Liver (tissue), 9 donors: ENCODE data around the gene MCU. TPM values are rescaled to one million over a fixed set of nuclear protein-coding genes. Genes with fewer than 3 reads are reported as not detected.

Source experiments
- DNase-seq: peaks from one replicate; pipeline ENCODE4 v3.0.0-alpha.2; 2017; ENCODE audit warnings: low spot score
- H3K27ac ChIP-seq, 2 donors: one replicate each; pipeline ENCODE4 v1.7.0; 2013; ENCODE audit warnings: inconsistent platforms in 2 of 2, low read length in 2 of 2, control low read depth in 1 of 2, low read depth in 1 of 2, mild to moderate bottlenecking in 1 of 2
- H3K27me3 ChIP-seq, 4 donors: one replicate each; pipeline versions ENCODE4 v1.6.1 to v1.7.0; 2013; ENCODE audit warnings: low read length in 3 of 4, inconsistent platforms in 1 of 4, mild to moderate bottlenecking in 1 of 4, moderate library complexity in 1 of 4; ENCODE audit not compliant: control insufficient read depth in 4 of 4, insufficient read depth in 4 of 4
- H3K36me3 ChIP-seq, 4 donors: one replicate each; pipeline versions ENCODE4 v1.6.1 to v1.7.0; 2013; ENCODE audit warnings: low read length in 3 of 4, mild to moderate bottlenecking in 3 of 4, low read depth in 1 of 4, moderate library complexity in 1 of 4; ENCODE audit not compliant: control insufficient read depth in 4 of 4, insufficient read depth in 3 of 4
- H3K4me1 ChIP-seq, 4 donors: one replicate each; pipeline versions ENCODE4 v1.6.1 to v1.7.0; 2013; ENCODE audit warnings: low read length in 3 of 4, mild to moderate bottlenecking in 3 of 4, moderate library complexity in 1 of 4; ENCODE audit not compliant: control insufficient read depth in 4 of 4, insufficient read depth in 4 of 4
- H3K4me3 ChIP-seq, 3 donors: one replicate each; pipeline versions ENCODE4 v1.6.1 to v1.7.0; 2013; ENCODE audit warnings: low read length in 3 of 3, control low read depth in 1 of 3, low read depth in 1 of 3, mild to moderate bottlenecking in 1 of 3
- H3K9ac ChIP-seq, 2 donors: one replicate each; pipeline ENCODE4 v1.7.0; 2013; ENCODE audit warnings: low read length in 2 of 2, mild to moderate bottlenecking in 2 of 2, moderate library complexity in 2 of 2, control low read depth in 1 of 2, low read depth in 1 of 2
- H3K9me3 ChIP-seq, 4 donors: one replicate each; pipeline versions ENCODE4 v1.6.1 to v1.7.0; 2013; ENCODE audit warnings: low read length in 3 of 4; ENCODE audit not compliant: control insufficient read depth in 4 of 4
- ATF3 ChIP-seq: IDR thresholded peaks from 2 replicates; pipeline ENCODE4 v1.6.1; 2016; ENCODE audit warnings: antibody characterized with exemption
- CTCF ChIP-seq: fragments of 150-350 bp; IDR thresholded peaks from 2 replicates; pipeline ENCODE4 v1.5.1; 2017; ENCODE audit warnings: improper control_type of control experiment, low read depth, low read length; ENCODE audit not compliant: missing input control
- EGR1 ChIP-seq, 2 donors: IDR thresholded peaks; 2 replicates each; pipeline ENCODE4 v1.6.1; 2016 to 2018; ENCODE audit warnings: antibody characterized with exemption in 2 of 2, low read depth in 2 of 2
- FOXA1 ChIP-seq: IDR thresholded peaks from 2 replicates; pipeline ENCODE4 v1.6.1; 2016; ENCODE audit warnings: antibody characterized with exemption
- FOXA2 ChIP-seq: IDR thresholded peaks from 2 replicates; pipeline ENCODE4 v1.6.1; 2016; ENCODE audit warnings: antibody characterized with exemption
- GABPA ChIP-seq, 2 donors: IDR thresholded peaks in 1 of 2; conservative IDR thresholded peaks in 1 of 2; 2 replicates each; pipeline ENCODE4 v1.6.1; 2016; ENCODE audit warnings: antibody characterized with exemption in 2 of 2, mild to moderate bottlenecking in 1 of 2, moderate library complexity in 1 of 2
- HNF4A ChIP-seq, 2 donors: conservative IDR thresholded peaks; 2 replicates each; pipeline ENCODE4 v1.6.1; 2016; ENCODE audit warnings: antibody characterized with exemption in 2 of 2, mild to moderate bottlenecking in 2 of 2
- HNF4G ChIP-seq: IDR thresholded peaks from 2 replicates; pipeline ENCODE4 v1.6.1; 2016; ENCODE audit warnings: antibody characterized with exemption
- JUND ChIP-seq, 2 donors: IDR thresholded peaks; 2 replicates each; pipeline ENCODE4 v1.6.1; 2016; ENCODE audit warnings: antibody characterized with exemption in 2 of 2
- MAX ChIP-seq: IDR thresholded peaks from 2 replicates; pipeline ENCODE4 v1.6.1; 2016; ENCODE audit warnings: antibody characterized with exemption
- NR2F2 ChIP-seq: IDR thresholded peaks from 2 replicates; pipeline ENCODE4 v1.6.1; 2016; ENCODE audit warnings: antibody characterized with exemption
- RAD21 ChIP-seq, 2 donors: IDR thresholded peaks; 2 replicates each; pipeline ENCODE4 v1.6.1; 2016; ENCODE audit warnings: antibody characterized with exemption in 2 of 2, mild to moderate bottlenecking in 2 of 2
- RXRA ChIP-seq, 2 donors: IDR thresholded peaks; 2 replicates each; pipeline ENCODE4 v1.6.1; 2017 to 2018; ENCODE audit warnings: antibody characterized with exemption in 2 of 2, mild to moderate bottlenecking in 1 of 2
- SP1 ChIP-seq: IDR thresholded peaks from 2 replicates; pipeline ENCODE4 v1.6.1; 2018; ENCODE audit warnings: antibody characterized with exemption, mild to moderate bottlenecking
- TAF1 ChIP-seq: conservative IDR thresholded peaks from 2 replicates; pipeline ENCODE4 v1.6.1; 2016; ENCODE audit warnings: antibody characterized with exemption, mild to moderate bottlenecking
- YY1 ChIP-seq: IDR thresholded peaks from 2 replicates; pipeline ENCODE4 v1.6.1; 2016; ENCODE audit warnings: antibody characterized with exemption, mild to moderate bottlenecking
- WGBS: extraction: QIAGEN DNeasy Blood & Tissue Kit; methylation state at CpG from one replicate; pipeline ENCODE4 v1.1.7; 2013; 5-methylcytosine and 5-hydroxymethylcytosine counted together
- polyA plus RNA-seq, 2 donors: library from polyadenylated mRNA; stranded (reverse) in 1 of 2; unstranded in 1 of 2; fragments of 200-250 nt in 1 of 2; fragments of >200 nt in 1 of 2; fragmentation: Nextera tagmentation in 1 of 2; extraction: Ambion mirVana in 1 of 2; gene quantifications; one replicate each; pipeline versions ENCODE4 v1.2.1 to v1.2.3, GENCODE V29; 2013 to 2015
- total RNA-seq, 2 donors: library from RNA; depleted of rRNA; stranded (reverse); fragments of >200 nt; gene quantifications; one replicate each; pipeline ENCODE4 v1.2.3, GENCODE V29; 2014
- TF ChIP-seq, protein P1 (sequence below): IDR thresholded peaks from 2 replicates; pipeline ENCODE4 v1.6.1; 2016; ENCODE audit warnings: antibody characterized with exemption
- TF ChIP-seq, protein P2 (sequence below): IDR thresholded peaks from 2 replicates; pipeline ENCODE4 v1.6.1; 2016; ENCODE audit warnings: antibody characterized with exemption, mild to moderate bottlenecking
- donor health status: healthy.
- donor health status: healthy.
- donor health status: healthy.
- donor health status: healthy.
- donor health status: healthy.

The MCU gene
- total and polyA plus RNA-seq, 4 donors: 6.4 to 13.0 (median 8.8) TPM

- TF ChIP-seq HNF4A (conservative IDR thresholded peaks at IDR 0.05): peak; percentile 9 to 32
- TF ChIP-seq EGR1 (IDR thresholded peaks at IDR 0.05; ENCODE audit: low read depth in 2 of 2): no peak
- TF ChIP-seq CTCF: peak; percentile 40
- TF ChIP-seq RAD21 (IDR thresholded peaks at IDR 0.05): peak; percentile 76
- H3K9me3 ChIP-seq: no peaks in the 10 kb centered on the region
- H3K4me1 ChIP-seq: no peaks in the 10 kb centered on the region
- DNase-seq: no peak
- H3K27ac ChIP-seq: no peak overlapping the region
- peaks cover 0 to 4% (median 2%) of the 10 kb centered on the region in 4 donors for H3K36me3 ChIP-seq
- no peak overlapping the region for H3K4me3 ChIP-seq
- no peaks in the 10 kb centered on the region for H3K27me3 ChIP-seq
- H3K9ac ChIP-seq: no peak overlapping the region
- WGBS: 77% methylated on average over 3 of the region's 3 CpGs
Observed at GRCh38 chr10:72875250-72876055, 183.5 kb downstream of the MCU start.

- TF ChIP-seq GABPA (IDR thresholded peaks at IDR 0.05 in 1 of 2, conservative IDR thresholded peaks at IDR 0.05 in 1 of 2) (no peak), CTCF (no peak), FOXA1 (no peak), YY1 (no peak), NR2F2 (no peak), RAD21 (IDR thresholded peaks at IDR 0.05) (no peak), SP1 (no peak), HNF4A (conservative IDR thresholded peaks at IDR 0.05) (no peak), FOXA2 (no peak), JUND (IDR thresholded peaks at IDR 0.05) (no peak), MAX (no peak), HNF4G (no peak), EGR1 (IDR thresholded peaks at IDR 0.05; ENCODE audit: low read depth in 2 of 2) (no peak), RXRA (IDR thresholded peaks at IDR 0.05) (no peak), TAF1 (no peak), ATF3 (no peak)
- TF ChIP-seq, protein P1, sequence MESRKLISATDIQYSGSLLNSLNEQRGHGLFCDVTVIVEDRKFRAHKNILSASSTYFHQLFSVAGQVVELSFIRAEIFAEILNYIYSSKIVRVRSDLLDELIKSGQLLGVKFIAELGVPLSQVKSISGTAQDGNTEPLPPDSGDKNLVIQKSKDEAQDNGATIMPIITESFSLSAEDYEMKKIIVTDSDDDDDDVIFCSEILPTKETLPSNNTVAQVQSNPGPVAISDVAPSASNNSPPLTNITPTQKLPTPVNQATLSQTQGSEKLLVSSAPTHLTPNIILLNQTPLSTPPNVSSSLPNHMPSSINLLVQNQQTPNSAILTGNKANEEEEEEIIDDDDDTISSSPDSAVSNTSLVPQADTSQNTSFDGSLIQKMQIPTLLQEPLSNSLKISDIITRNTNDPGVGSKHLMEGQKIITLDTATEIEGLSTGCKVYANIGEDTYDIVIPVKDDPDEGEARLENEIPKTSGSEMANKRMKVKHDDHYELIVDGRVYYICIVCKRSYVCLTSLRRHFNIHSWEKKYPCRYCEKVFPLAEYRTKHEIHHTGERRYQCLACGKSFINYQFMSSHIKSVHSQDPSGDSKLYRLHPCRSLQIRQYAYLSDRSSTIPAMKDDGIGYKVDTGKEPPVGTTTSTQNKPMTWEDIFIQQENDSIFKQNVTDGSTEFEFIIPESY: no peak
- TF ChIP-seq, protein P2, sequence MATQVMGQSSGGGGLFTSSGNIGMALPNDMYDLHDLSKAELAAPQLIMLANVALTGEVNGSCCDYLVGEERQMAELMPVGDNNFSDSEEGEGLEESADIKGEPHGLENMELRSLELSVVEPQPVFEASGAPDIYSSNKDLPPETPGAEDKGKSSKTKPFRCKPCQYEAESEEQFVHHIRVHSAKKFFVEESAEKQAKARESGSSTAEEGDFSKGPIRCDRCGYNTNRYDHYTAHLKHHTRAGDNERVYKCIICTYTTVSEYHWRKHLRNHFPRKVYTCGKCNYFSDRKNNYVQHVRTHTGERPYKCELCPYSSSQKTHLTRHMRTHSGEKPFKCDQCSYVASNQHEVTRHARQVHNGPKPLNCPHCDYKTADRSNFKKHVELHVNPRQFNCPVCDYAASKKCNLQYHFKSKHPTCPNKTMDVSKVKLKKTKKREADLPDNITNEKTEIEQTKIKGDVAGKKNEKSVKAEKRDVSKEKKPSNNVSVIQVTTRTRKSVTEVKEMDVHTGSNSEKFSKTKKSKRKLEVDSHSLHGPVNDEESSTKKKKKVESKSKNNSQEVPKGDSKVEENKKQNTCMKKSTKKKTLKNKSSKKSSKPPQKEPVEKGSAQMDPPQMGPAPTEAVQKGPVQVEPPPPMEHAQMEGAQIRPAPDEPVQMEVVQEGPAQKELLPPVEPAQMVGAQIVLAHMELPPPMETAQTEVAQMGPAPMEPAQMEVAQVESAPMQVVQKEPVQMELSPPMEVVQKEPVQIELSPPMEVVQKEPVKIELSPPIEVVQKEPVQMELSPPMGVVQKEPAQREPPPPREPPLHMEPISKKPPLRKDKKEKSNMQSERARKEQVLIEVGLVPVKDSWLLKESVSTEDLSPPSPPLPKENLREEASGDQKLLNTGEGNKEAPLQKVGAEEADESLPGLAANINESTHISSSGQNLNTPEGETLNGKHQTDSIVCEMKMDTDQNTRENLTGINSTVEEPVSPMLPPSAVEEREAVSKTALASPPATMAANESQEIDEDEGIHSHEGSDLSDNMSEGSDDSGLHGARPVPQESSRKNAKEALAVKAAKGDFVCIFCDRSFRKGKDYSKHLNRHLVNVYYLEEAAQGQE: no peak
- Histone ChIP-seq H3K27ac (no peak overlapping the region), H3K4me1 (no peaks in the 10 kb centered on the region), H3K27me3 (no peaks in the 10 kb centered on the region), H3K9ac (no peak overlapping the region), H3K9me3 (no peaks in the 10 kb centered on the region), H3K36me3 (no peaks in the 10 kb centered on the region), H3K4me3 (no peak overlapping the region)
- DNase-seq: no peak
- 99% methylated on average over 2 of the region's 2 CpGs for WGBS
Observed at GRCh38 chr10:72879245-72879644, 187.3 kb downstream of the MCU start.
